Stimulated activated CD4-positive, alpha-beta T cell treated with anti-CD3 and anti-CD28 coated beads, Interleukin-4, amount 100 ng/mL, for 4 hours (primary cell): ENCODE measurements around the gene CSNK2B.

ENCODE experiments used
- DNase-seq, 2 experiments: peaks; one replicate each; pipeline ENCODE4 v3.0.0-alpha.2; 2020

The CSNK2B gene

GRCh38 chr6:31639043-31639442, 26.8 kb upstream of the CSNK2B start:
- no peak for DNase-seq

GRCh38 chr6:31639449-31639861, 26.4 kb upstream of the CSNK2B start:
- DNase-seq = no peak

GRCh38 chr6:31640612-31641011, 25.3 kb upstream of the CSNK2B start:
- DNase-seq = no peak

- DNase-seq = no peak
Measured at GRCh38 chr6:31641370-31641769, 24.5 kb upstream of the CSNK2B start.

GRCh38 chr6:31642798-31643570, 22.9 kb upstream of the CSNK2B start:
- DNase-seq = no peak

- no peak for DNase-seq
Measured at GRCh38 chr6:31643818-31644454, 21.9 kb upstream of the CSNK2B start.

GRCh38 chr6:31645325-31645724, 20.6 kb upstream of the CSNK2B start:
- no peak for DNase-seq

- no peak for DNase-seq
Measured at GRCh38 chr6:31651602-31652191, 14.2 kb upstream of the CSNK2B start.

- peak; percentile 75 to 90 for DNase-seq
Measured at GRCh38 chr6:31652925-31653724, 12.8 kb upstream of the CSNK2B start.

GRCh38 chr6:31654574-31655348, 11.1 kb upstream of the CSNK2B start:
- DNase-seq = no peak

GRCh38 chr6:31655349-31656237, 10.3 kb upstream of the CSNK2B start, which contains the start of gene APOM:
Gene APOM, plus strand, starts transcription at chr6:31655894. Its CDS starts 73 bp downstream, at chr6:31655967.
- DNase-seq = no peak

GRCh38 chr6:31657406-31658157, 8.3 kb upstream of the CSNK2B start:
- no peak for DNase-seq

GRCh38 chr6:31658158-31658688, 7.7 kb upstream of the CSNK2B start:
- no peak for DNase-seq

GRCh38 chr6:31658983-31659648, 6.8 kb upstream of the CSNK2B start:
- DNase-seq = no peak

- DNase-seq = no peak
Measured at GRCh38 chr6:31659649-31660380, 6.1 kb upstream of the CSNK2B start.

- peak; percentile 72 to 73 for DNase-seq
Measured at GRCh38 chr6:31660381-31661261, 5.3 kb upstream of the CSNK2B start, which contains the start of gene C6orf47. Gene C6orf47, minus strand, starts transcription at chr6:31660778. Its CDS starts 831 bp downstream, at chr6:31659947.

GRCh38 chr6:31661262-31662123, 4.4 kb upstream of the CSNK2B start:
- DNase-seq = no peak
